Measurements from ENCODE around the gene NFAM1. TPM values are rescaled to one million over a fixed set of nuclear protein-coding genes. Genes with fewer than 3 reads are reported as not detected.
A peak's percentile ranks its signal among the peaks of the same experiment; 100 is the strongest.

NFAM1 gene
- total RNA-seq (2014; rRNA removed; shearing (Covaris generic); ENCODE audit: low replicate concordance) = not detected in 2 replicates

- no peaks in the 10 kb centered on the region for H3K36me3 ChIP-seq
- H3K4me3 ChIP-seq = no peak within 1 kb of the TSS
- no peaks in the 10 kb centered on the region for H3K9me3 ChIP-seq
- no peak for DNase-seq
- H3K27me3 ChIP-seq = no peaks in the 10 kb centered on the region
Observed at GRCh38 chr22:42432020-42432596, at the start of gene NFAM1. NFAM1 (minus strand) TSS chr22:42432403; CDS start chr22:42432357, 46 bp downstream.

- Histone ChIP-seq H3K36me3 (no peaks in the 10 kb centered on the region), H3K27me3 (no peaks in the 10 kb centered on the region), H3K4me3 (no peak overlapping the region), H3K9me3 (no peaks in the 10 kb centered on the region)
- no peak for DNase-seq
Observed at GRCh38 chr22:42475122-42475521, 42.9 kb upstream of the NFAM1 start.

GRCh38 chr22:42473484-42474193 lies 41.4 kb upstream of the NFAM1 start:
- Histone ChIP-seq H3K27me3 (no peaks in the 10 kb centered on the region), H3K4me3 (no peak overlapping the region), H3K36me3 (no peaks in the 10 kb centered on the region), H3K9me3 (no peaks in the 10 kb centered on the region)
- DNase-seq = no peak

GRCh38 chr22:42472671-42473070 lies 40.5 kb upstream of the NFAM1 start:
- no peaks in the 10 kb centered on the region for H3K9me3 ChIP-seq
- no peak for DNase-seq
- H3K36me3 ChIP-seq = no peaks in the 10 kb centered on the region
- no peaks in the 10 kb centered on the region for H3K27me3 ChIP-seq
- no peak overlapping the region for H3K4me3 ChIP-seq

GRCh38 chr22:42471441-42471840 lies 39.2 kb upstream of the NFAM1 start:
- H3K36me3 ChIP-seq = no peaks in the 10 kb centered on the region
- H3K9me3 ChIP-seq = no peaks in the 10 kb centered on the region
- H3K27me3 ChIP-seq = no peaks in the 10 kb centered on the region

GRCh38 chr22:42470366-42471082 lies 38.3 kb upstream of the NFAM1 start:
- H3K4me3 ChIP-seq = no peak overlapping the region
- H3K27me3 ChIP-seq = no peaks in the 10 kb centered on the region
- DNase-seq = peak; percentile 7
- H3K36me3 ChIP-seq = no peaks in the 10 kb centered on the region
- no peaks in the 10 kb centered on the region for H3K9me3 ChIP-seq

More at GRCh38 chr22:42471441-42471840, 39.2 kb upstream of the NFAM1 start:
- H3K4me3 ChIP-seq = no peak overlapping the region
- DNase-seq = no peak

- H3K27me3 ChIP-seq = peaks cover 5% of the 10 kb centered on the region; the same call in 1 of the 2 replicates
- H3K36me3 ChIP-seq = no peaks in the 10 kb centered on the region
- no peak overlapping the region for H3K4me3 ChIP-seq
- no peaks in the 10 kb centered on the region for H3K9me3 ChIP-seq
- no peak for DNase-seq
Observed at GRCh38 chr22:42468841-42469240, 36.6 kb upstream of the NFAM1 start.

- H3K4me3 ChIP-seq = no peak overlapping the region
- H3K9me3 ChIP-seq = no peaks in the 10 kb centered on the region
- peaks cover 36% of the 10 kb centered on the region for H3K27me3 ChIP-seq
- DNase-seq = no peak
- H3K36me3 ChIP-seq = no peaks in the 10 kb centered on the region
Observed at GRCh38 chr22:42462016-42462415, 29.8 kb upstream of the NFAM1 start.

GRCh38 chr22:42461511-42461910 lies 29.3 kb upstream of the NFAM1 start:
- DNase-seq = no peak
- H3K36me3 ChIP-seq = no peaks in the 10 kb centered on the region
- no peaks in the 10 kb centered on the region for H3K9me3 ChIP-seq
- peaks cover 40% of the 10 kb centered on the region for H3K27me3 ChIP-seq
- no peak overlapping the region for H3K4me3 ChIP-seq

GRCh38 chr22:42459287-42460063 lies 27.3 kb upstream of the NFAM1 start:
- Histone ChIP-seq H3K36me3 (no peaks in the 10 kb centered on the region), H3K9me3 (no peaks in the 10 kb centered on the region), H3K27me3 (peaks cover 44% of the 10 kb centered on the region), H3K4me3 (no peak overlapping the region)
- no peak for DNase-seq

GRCh38 chr22:42452916-42453315 lies 20.7 kb upstream of the NFAM1 start:
- Histone ChIP-seq H3K9me3 (no peaks in the 10 kb centered on the region), H3K36me3 (no peaks in the 10 kb centered on the region), H3K27me3 (peaks cover 17% of the 10 kb centered on the region), H3K4me3 (no peak overlapping the region)
- no peak for DNase-seq

GRCh38 chr22:42452456-42452855 lies 20.3 kb upstream of the NFAM1 start:
- no peaks in the 10 kb centered on the region for H3K36me3 ChIP-seq
- H3K4me3 ChIP-seq = no peak overlapping the region
- H3K27me3 ChIP-seq = peaks cover 14% of the 10 kb centered on the region
- H3K9me3 ChIP-seq = no peaks in the 10 kb centered on the region
- DNase-seq = no peak

- Histone ChIP-seq H3K36me3 (no peaks in the 10 kb centered on the region), H3K4me3 (no peak overlapping the region), H3K27me3 (peaks cover 9% of the 10 kb centered on the region), H3K9me3 (no peaks in the 10 kb centered on the region)
- no peak for DNase-seq
Observed at GRCh38 chr22:42451499-42452145, 19.4 kb upstream of the NFAM1 start.

GRCh38 chr22:42450862-42451261 lies 18.7 kb upstream of the NFAM1 start:
- Histone ChIP-seq H3K4me3 (no peak overlapping the region), H3K9me3 (no peaks in the 10 kb centered on the region), H3K27me3 (peaks cover 2% of the 10 kb centered on the region; the same call in 1 of the 2 replicates), H3K36me3 (no peaks in the 10 kb centered on the region)
- DNase-seq = no peak

GRCh38 chr22:42446151-42446550 lies 13.9 kb upstream of the NFAM1 start:
- 0 out of 2 replicates have a peak, but pooled peaks cover 2% of the 10 kb centered on the region for H3K27me3 ChIP-seq
- DNase-seq = no peak

More at GRCh38 chr22:42446151-42446550, 13.9 kb upstream of the NFAM1 start:
- no peaks in the 10 kb centered on the region for H3K9me3 ChIP-seq
- no peak overlapping the region for H3K4me3 ChIP-seq
- H3K36me3 ChIP-seq = no peaks in the 10 kb centered on the region

All from MG63 (cell line).